H1 (cell line): ENCODE measurements around the gene TSEN54. TPM values are rescaled to one million over a fixed set of nuclear protein-coding genes. Genes with fewer than 3 reads are reported as not detected.

Experiments
- CTCF ChIA-PET: fragments of 300-600 bp; sonication (Branson Sonifier 250); formaldehyde crosslinking; loops from one replicate; lab custom pipeline; 2021; ENCODE audit not compliant: partially characterized antibody; lab: Charles Lee
- POLR2A ChIA-PET: fragments of 300-600 bp; sonication (Branson Sonifier 250); formaldehyde crosslinking; loops from one replicate; lab custom pipeline; 2021; ENCODE audit warnings: inconsistent platforms; ENCODE audit not compliant: partially characterized antibody; lab: Charles Lee
- DNase-seq, 2 experiments: peaks; one replicate each; pipeline versions ENCODE4 v3.0.0 to v3.0.0-alpha.2; 2010 to 2022; ENCODE audit warnings: low spot score in 2 of 2, low read depth in 1 of 2, mixed read lengths in 1 of 2
- FAIRE-seq: peaks from 2 replicates; lab custom pipeline; 2011; peaks lifted over from hg19 to GRCh38; lab: Jason Lieb, UNC
- H2AFZ ChIP-seq: 2 replicates; pipeline ENCODE4 v1.8.1; 2012; ENCODE audit warnings: low read length, inconsistent platforms
- H2AK5ac ChIP-seq: 2 replicates; pipeline ENCODE4 v1.6.1; 2013; ENCODE audit warnings: low read depth, low read length
- H2BK120ac ChIP-seq: replicated peaks from 2 replicates; pipeline ENCODE3; 2013; ENCODE audit warnings: low read depth, low read length, inconsistent platforms
- H2BK12ac ChIP-seq: 2 replicates; pipeline ENCODE4 v1.6.1; 2013; ENCODE audit warnings: low read depth, low read length
- H2BK15ac ChIP-seq: 2 replicates; pipeline ENCODE4 v1.6.1; 2013; ENCODE audit warnings: low read length
- H2BK20ac ChIP-seq: 2 replicates; pipeline ENCODE4 v1.6.1; 2013; ENCODE audit warnings: low read length
- H2BK5ac ChIP-seq: 2 replicates; pipeline ENCODE4 v1.6.1; 2013; ENCODE audit warnings: low read depth, low read length
- H3K14ac ChIP-seq: 2 replicates; pipeline ENCODE4 v1.6.1; 2013; ENCODE audit warnings: inconsistent platforms; ENCODE audit not compliant: insufficient read length
- H3K18ac ChIP-seq: 2 replicates; pipeline ENCODE4 v1.6.1; 2013; ENCODE audit warnings: low read length; ENCODE audit errors: extremely low read depth
- H3K23ac ChIP-seq: 2 replicates; pipeline ENCODE4 v1.6.1; 2013; ENCODE audit warnings: inconsistent platforms; ENCODE audit not compliant: insufficient read length
- H3K23me2 ChIP-seq: 2 replicates; pipeline ENCODE4 v1.6.1; 2013; ENCODE audit warnings: low read depth, low read length
- H3K27ac ChIP-seq: 2 replicates; pipeline ENCODE4 v1.6.1; 2011; ENCODE audit warnings: low read depth, low read length, inconsistent platforms
- H3K27me3 ChIP-seq, 4 experiments: replicated peaks in 1 of 4; 1 replicate in 1 of 4; 2 replicates in 3 of 4; pipeline versions ENCODE4 v1.6.1 to v1.8.1; 2011 to 2013; ENCODE audit warnings: low read length in 3 of 4, mild to moderate bottlenecking in 3 of 4, inconsistent platforms in 2 of 4, mixed read lengths in 2 of 4, moderate library complexity in 1 of 4; ENCODE audit not compliant: control insufficient read depth in 3 of 4, insufficient read depth in 3 of 4; ENCODE audit errors: extremely low read depth in 1 of 4
- H3K36me3 ChIP-seq, 4 experiments: 2 replicates each; pipeline versions ENCODE4 v1.6.1 to v1.8.1; 2011 to 2013; ENCODE audit warnings: mild to moderate bottlenecking in 4 of 4, low read length in 3 of 4, moderate library complexity in 2 of 4, control low read depth in 1 of 4, inconsistent platforms in 1 of 4; ENCODE audit not compliant: insufficient read depth in 4 of 4, control insufficient read depth in 2 of 4
- H3K4ac ChIP-seq: replicated peaks from 2 replicates; pipeline ENCODE3; 2013; ENCODE audit warnings: low read length, low read depth, mixed read lengths, inconsistent platforms; ENCODE audit not compliant: insufficient read length
- H3K4me1 ChIP-seq, 4 experiments: replicated peaks in 1 of 4; 1 replicate in 1 of 4; 2 replicates in 3 of 4; pipeline versions ENCODE4 v1.6.1 to v1.8.1; 2011 to 2013; ENCODE audit warnings: low read length in 3 of 4, inconsistent platforms in 2 of 4, mixed read lengths in 1 of 4; ENCODE audit not compliant: insufficient read depth in 4 of 4, control insufficient read depth in 3 of 4
- H3K4me2 ChIP-seq, 2 experiments: 2 replicates each; pipeline versions ENCODE4 v1.6.1 to v1.8.1; 2011 to 2013; ENCODE audit warnings: low read depth in 2 of 2, low read length in 2 of 2, control low read depth in 1 of 2, inconsistent platforms in 1 of 2, mild to moderate bottlenecking in 1 of 2; ENCODE audit not compliant: insufficient read depth in 1 of 2
- H3K4me3 ChIP-seq, 4 experiments: fragments of 200-600, 300-600 bp in 1 of 4; sonication (generic), shearing (Covaris generic), sonication (Bioruptor Twin) in 1 of 4; 2 replicates each; pipeline versions ENCODE4 v1.5.1 to v1.8.1; 2011 to 2016; ENCODE audit warnings: low read length in 4 of 4, low read depth in 3 of 4, control low read depth in 2 of 4, inconsistent platforms in 2 of 4, mild to moderate bottlenecking in 2 of 4, mixed read lengths in 1 of 4, moderate library complexity in 1 of 4; ENCODE audit not compliant: insufficient read depth in 2 of 4; ENCODE audit errors: extremely low read depth in 1 of 4
- H3K56ac ChIP-seq: replicated peaks from 2 replicates; pipeline ENCODE3; 2013; ENCODE audit warnings: low read depth, mild to moderate bottlenecking, mixed read lengths, low read length, inconsistent platforms; ENCODE audit not compliant: insufficient read length
- H3K79me1 ChIP-seq: 2 replicates; pipeline ENCODE4 v1.6.1; 2013; ENCODE audit warnings: low read depth, low read length, control low read depth
- H3K79me2 ChIP-seq, 2 experiments: 2 replicates each; pipeline versions ENCODE4 v1.6.1 to v1.8.1; 2012 to 2013; ENCODE audit warnings: low read length in 2 of 2, mild to moderate bottlenecking in 2 of 2, inconsistent platforms in 1 of 2; ENCODE audit not compliant: insufficient read depth in 2 of 2, control insufficient read depth in 1 of 2
- H3K9ac ChIP-seq, 4 experiments: replicated peaks in 1 of 4; 1 replicate in 1 of 4; 2 replicates in 3 of 4; pipeline versions ENCODE4 v1.6.1 to v1.8.1; 2011 to 2013; ENCODE audit warnings: low read depth in 3 of 4, low read length in 3 of 4, control low read depth in 2 of 4, mild to moderate bottlenecking in 2 of 4, moderate library complexity in 2 of 4, inconsistent platforms in 1 of 4; ENCODE audit errors: extremely low read depth in 1 of 4
- H3K9me3 ChIP-seq, 2 experiments: 2 replicates each; pipeline versions ENCODE4 v1.6.1 to v1.8.1; 2012 to 2013; ENCODE audit warnings: mild to moderate bottlenecking in 2 of 2, moderate library complexity in 2 of 2, control low read depth in 1 of 2, inconsistent platforms in 1 of 2, low read depth in 1 of 2, low read length in 1 of 2, mixed read lengths in 1 of 2; ENCODE audit not compliant: insufficient read depth in 2 of 2
- H4K20me1 ChIP-seq, 2 experiments: replicated peaks in 1 of 2; 2 replicates each; pipeline versions ENCODE3 to v1.8.1; 2011 to 2013; ENCODE audit warnings: inconsistent platforms in 2 of 2, low read length in 2 of 2, mild to moderate bottlenecking in 1 of 2; ENCODE audit not compliant: insufficient read depth in 2 of 2, control insufficient read depth in 1 of 2
- H4K5ac ChIP-seq: 2 replicates; pipeline ENCODE4 v1.6.1; 2013; ENCODE audit warnings: low read length, low read depth, mixed read lengths, inconsistent platforms; ENCODE audit not compliant: insufficient read length
- H4K8ac ChIP-seq: 2 replicates; pipeline ENCODE4 v1.8.0; 2013; ENCODE audit warnings: mild to moderate bottlenecking, moderate library complexity, low read length, inconsistent platforms; ENCODE audit not compliant: insufficient read depth; ENCODE audit errors: extremely low read depth
- H4K91ac ChIP-seq: replicated peaks from 2 replicates; pipeline ENCODE3; 2013; ENCODE audit warnings: low read length, mixed read lengths, inconsistent platforms; ENCODE audit not compliant: insufficient read length
- BRCA1 ChIP-seq: IDR thresholded peaks from 2 replicates; pipeline ENCODE4 v1.6.1; 2012; ENCODE audit warnings: low read depth, low read length, improper control_type of control experiment
- CBX8 ChIP-seq: fragments of 300-800, 300-1000 bp; sonication (generic); IDR thresholded peaks from 2 replicates; pipeline ENCODE4 v1.7.1; 2016; ENCODE audit warnings: low read depth, low read length, borderline replicate concordance
- CHD2 ChIP-seq: IDR thresholded peaks from 2 replicates; pipeline ENCODE4 v1.6.1; 2012; ENCODE audit warnings: low read length, improper control_type of control experiment
- CTCF ChIP-seq, 3 experiments: IDR thresholded peaks; 1 replicate in 2 of 3; 2 replicates in 1 of 3; pipeline versions ENCODE4 v1.5.1 to v1.6.1; 2011; ENCODE audit warnings: low read length in 3 of 3, mild to moderate bottlenecking in 3 of 3, inconsistent platforms in 2 of 3, low read depth in 1 of 3, moderate library complexity in 1 of 3; ENCODE audit not compliant: insufficient read depth in 1 of 3; ENCODE audit errors: control extremely low read depth in 1 of 3
- E2F6 ChIP-seq: IDR thresholded peaks from 2 replicates; pipeline ENCODE4 v1.6.1; 2012; ENCODE audit warnings: inconsistent platforms
- KDM4A ChIP-seq: IDR thresholded peaks from one replicate; pipeline ENCODE4 v1.7.1; 2012; ENCODE audit warnings: low read depth, mild to moderate bottlenecking, moderate library complexity, low read length, inconsistent platforms; ENCODE audit not compliant: severe bottlenecking
- POLR2A ChIP-seq, 2 experiments: IDR thresholded peaks; 1 replicate in 1 of 2; 2 replicates in 1 of 2; pipeline ENCODE4 v1.6.1; 2011; ENCODE audit warnings: low read depth in 2 of 2, low read length in 2 of 2, mild to moderate bottlenecking in 2 of 2; ENCODE audit errors: control extremely low read depth in 1 of 2
- SIRT6 ChIP-seq: IDR thresholded peaks from one replicate; pipeline ENCODE4 v1.7.1; 2012; ENCODE audit warnings: low read length, inconsistent platforms
- ZNF274 ChIP-seq: IDR thresholded peaks from 2 replicates; pipeline ENCODE4 v1.7.0; 2012; ENCODE audit warnings: low read length, borderline replicate concordance; ENCODE audit errors: extremely low read depth
- WGBS, 2 experiments: shearing (Covaris generic) in 1 of 2; methylation state at CpG; one replicate each; pipeline versions ENCODE4 v1.1.6 to v1.1.7; 2013 to 2015; ENCODE audit warnings: low lambda C conversion rate in 2 of 2, mixed read lengths in 2 of 2, inconsistent platforms in 1 of 2, low coverage in 1 of 2, missing lambda C conversion rate in 1 of 2; ENCODE audit not compliant: insufficient replicate concordance in 2 of 2, insufficient coverage in 1 of 2, insufficient read length in 1 of 2; ENCODE audit errors: extremely low coverage in 1 of 2, missing lambda C conversion rate in 1 of 2; 5-methylcytosine and 5-hydroxymethylcytosine counted together
- polyA plus RNA-seq, 7 experiments: library from polyadenylated mRNA; depleted of rRNA in 3 of 7; stranded (reverse) in 5 of 7; unstranded in 2 of 7; fragments of >200 nt in 5 of 7; fragments of 200-250 nt in 2 of 7; gene quantifications; 1 replicate in 5 of 7; 2 replicates in 1 of 7; 4 replicates in 1 of 7; pipeline versions ENCODE4 v1.2.1 to v1.2.3, GENCODE V29; 2011 to 2013; ENCODE audit warnings: missing spikeins in 2 of 7, mixed read lengths in 2 of 7
- total RNA-seq: library from RNA; stranded (reverse); fragmentation: NEBNext Ultra II Directional; extraction: Animal tissue kit (Norgen Biotek cat#: 25700); gene quantifications from 2 replicates; pipeline ENCODE4 v1.2.1, GENCODE V29; 2021

The TSEN54 gene
- total and polyA plus RNA-seq, 2 of the 8 experiments (the other 6 are each of a cell fraction or from before 2014, with no cell fraction given): 43.6 to 60.3 TPM

GRCh38 chr17:75509528-75510258, 6.6 kb upstream of the TSEN54 start:
- Histone ChIP-seq H3K23me2 (peaks cover 5% of the 10 kb centered on the region; the same call in 1 of the 2 replicates), H4K5ac (no peak overlapping the region), H4K20me1 (peaks cover 2 to 33% of the 10 kb centered on the region in 2 experiments), H3K4me1 (peaks cover 0 to 11% (median 3%) of the 10 kb centered on the region in 4 experiments; a peak in 4 of 7 replicates), H3K23ac (no peak overlapping the region), H3K27ac (no peak overlapping the region), H3K79me1 (peaks cover 2% of the 10 kb centered on the region), H2BK12ac (no peak overlapping the region), H3K18ac (no peak overlapping the region), H2BK20ac (no peak overlapping the region), H2BK5ac (no peak overlapping the region), H3K4ac (no peak overlapping the region), H2BK120ac (no peak overlapping the region), H3K14ac (no peak overlapping the region), H4K91ac (no peak overlapping the region), H3K4me3 (no peak overlapping the region), H3K9me3 (no peaks in the 10 kb centered on the region), H2BK15ac (no peak overlapping the region), H2AFZ (no peak overlapping the region), H3K9ac (no peak overlapping the region), H3K4me2 (no peak overlapping the region), H2AK5ac (no peak overlapping the region), H3K27me3 (no peaks in the 10 kb centered on the region), H3K56ac (no peak overlapping the region), H3K36me3 (peaks cover 0 to 11% (median 4%) of the 10 kb centered on the region in 4 experiments; a peak in 3 of 8 replicates), H3K79me2 (peaks cover 0 to 15% of the 10 kb centered on the region in 2 experiments; a peak in 1 of 4 replicates), H4K8ac (no peak overlapping the region)
- POLR2A ChIA-PET: interaction anchor here (0.6 to 1.2 kb wide), 3 partner anchors 10 to 249 kb away, joined by 3 to 6 read pairs (median 3); no protein-coding TSS in a partner anchor
- WGBS, 2 experiments: 89% methylated on average over 19 of the region's 19 CpGs; no CpG with 5 or more reads in 1 of the 2 experiments
- FAIRE-seq (no peak), DNase-seq (no peak)
- CTCF ChIA-PET: interaction anchor here (0.7 to 1.5 kb wide), 6 partner anchors 11 to 239 kb away, joined by 3 to 6 read pairs (median 4); partner anchors contain the start of genes MIF4GD and SMIM5
- no peak for TF ChIP-seq POLR2A (IDR thresholded peaks at IDR 0.05; ENCODE audit: control extremely low read depth in 1 of 2, low read depth in 2 of 2, low read length in 2 of 2)
- TF ChIP-seq ZNF274: no peak
- no peak for TF ChIP-seq KDM4A
- TF ChIP-seq CBX8: no peak
- TF ChIP-seq E2F6: no peak
- TF ChIP-seq BRCA1: no peak
- TF ChIP-seq SIRT6: no peak
- TF ChIP-seq CHD2: no peak
- TF ChIP-seq CTCF (IDR thresholded peaks at IDR 0.05; ENCODE audit: control extremely low read depth in 1 of 3, insufficient read depth in 1 of 3, low read depth in 1 of 3, low read length in 3 of 3): no peak
